Neural cell (in vitro differentiated cells): ENCODE measurements around the gene FXN. TPM values are rescaled to one million over a fixed set of nuclear protein-coding genes. Genes with fewer than 3 reads are reported as not detected.

Source experiments
- H2AFZ ChIP-seq: fragments of 200-600, 300-800 bp; sonication (generic), shearing (Covaris generic); 2 replicates; pipeline ENCODE4 v1.6.0; 2014; ENCODE audit warnings: low read depth, mild to moderate bottlenecking, antibody characterized with exemption, low read length, moderate library complexity
- H3F3A ChIP-seq: fragments of 200-600 bp; shearing (Covaris generic); 2 replicates; pipeline ENCODE4 v1.6.1; 2016; ENCODE audit warnings: mild to moderate bottlenecking, moderate library complexity, mixed read lengths, antibody characterized with exemption, low read length; ENCODE audit not compliant: insufficient read depth, poor library complexity, severe bottlenecking
- H3K27ac ChIP-seq: fragments of 200-600, 300-800 bp; sonication (generic), shearing (Covaris generic); 2 replicates; pipeline ENCODE4 v1.5.1; 2014; ENCODE audit warnings: mild to moderate bottlenecking, low read length, moderate library complexity
- H3K27me3 ChIP-seq: fragments of 300-800, 200-600 bp; sonication (generic), shearing (Covaris generic); 2 replicates; pipeline ENCODE4 v1.6.0; 2014; ENCODE audit warnings: mild to moderate bottlenecking, low read depth, low read length, moderate library complexity; ENCODE audit not compliant: insufficient read depth
- H3K36me3 ChIP-seq: fragments of 300-800, 200-600 bp; sonication (generic), shearing (Covaris generic); 2 replicates; pipeline ENCODE4 v1.5.1; 2014; ENCODE audit warnings: mild to moderate bottlenecking, antibody characterized with exemption, low read length, moderate library complexity; ENCODE audit not compliant: insufficient read depth
- H3K4me2 ChIP-seq: fragments of 300-800, 200-600 bp; sonication (generic), shearing (Covaris generic); 2 replicates; pipeline ENCODE4 v1.6.0; 2014; ENCODE audit warnings: mild to moderate bottlenecking, low read length
- H3K4me3 ChIP-seq: fragments of 300-800, 200-600 bp; sonication (generic), shearing (Covaris generic); 2 replicates; pipeline ENCODE4 v1.5.1; 2014; ENCODE audit warnings: mild to moderate bottlenecking, low read length, moderate library complexity
- H3K79me2 ChIP-seq: fragments of 200-600 bp; shearing (Covaris generic); replicated peaks from 2 replicates; pipeline ENCODE4 v1.6.0; 2014; ENCODE audit warnings: mild to moderate bottlenecking, low read length, moderate library complexity; ENCODE audit not compliant: insufficient read depth
- H3K9ac ChIP-seq: fragments of 300-800, 200-600 bp; sonication (generic), shearing (Covaris generic); 2 replicates; pipeline ENCODE4 v1.6.1; 2016; ENCODE audit warnings: mild to moderate bottlenecking, low read length, mixed read lengths
- H3K9me2 ChIP-seq: fragments of 200-600 bp; shearing (Covaris generic); 2 replicates; pipeline ENCODE4 v1.6.1; 2016; ENCODE audit warnings: mild to moderate bottlenecking, low read length, mixed read lengths; ENCODE audit not compliant: insufficient read depth
- H3K9me3 ChIP-seq: fragments of 200-600, 300-800 bp; sonication (generic), shearing (Covaris generic); 2 replicates; pipeline ENCODE4 v1.6.1; 2016; ENCODE audit warnings: mild to moderate bottlenecking, mixed run types, low read length, moderate library complexity, mixed read lengths
- H4K20me1 ChIP-seq: fragments of 200-600 bp; shearing (Covaris generic); 2 replicates; pipeline ENCODE4 v1.6.1; 2016; ENCODE audit warnings: mild to moderate bottlenecking, mixed run types; ENCODE audit not compliant: insufficient read depth
- EP300 ChIP-seq: fragments of 450-650 bp; conservative IDR thresholded peaks from 2 replicates; pipeline ENCODE4 v1.6.1; 2014; ENCODE audit warnings: antibody characterized with exemption, mild to moderate bottlenecking, moderate library complexity; ENCODE audit not compliant: poor library complexity, severe bottlenecking
- EZH2 ChIP-seq: fragments of 200-600, 300-800 bp; shearing (Covaris generic), sonication (generic); IDR thresholded peaks from 2 replicates; pipeline ENCODE4 v1.6.1; 2014; ENCODE audit warnings: antibody characterized with exemption, low read length, borderline replicate concordance, mild to moderate bottlenecking; ENCODE audit not compliant: insufficient read depth, poor library complexity, severe bottlenecking
- MXI1 ChIP-seq: fragments of 450-650 bp; conservative IDR thresholded peaks from 2 replicates; pipeline ENCODE4 v1.6.1; 2014; ENCODE audit warnings: antibody characterized with exemption, mild to moderate bottlenecking; ENCODE audit not compliant: poor library complexity, severe bottlenecking
- POLR2AphosphoS5 ChIP-seq: IDR thresholded peaks from 2 replicates; pipeline ENCODE4 v1.6.1; 2012
- REST ChIP-seq: IDR thresholded peaks from 2 replicates; pipeline ENCODE4 v1.6.1; 2012; ENCODE audit warnings: borderline replicate concordance
- SMC3 ChIP-seq: fragments of 450-650 bp; conservative IDR thresholded peaks from 2 replicates; pipeline ENCODE4 v1.6.1; 2014; ENCODE audit warnings: antibody characterized with exemption, mild to moderate bottlenecking, moderate library complexity; ENCODE audit not compliant: poor library complexity
- TAF1 ChIP-seq: IDR thresholded peaks from 2 replicates; pipeline ENCODE4 v1.6.1; 2012; ENCODE audit warnings: low read depth
- polyA plus RNA-seq: library from polyadenylated mRNA; depleted of rRNA; stranded (reverse); fragments of >200 nt; gene quantifications from 2 replicates; pipeline ENCODE4 v1.2.3, GENCODE V29; 2014
- TF ChIP-seq, protein P1 (sequence below): fragments of 450-650 bp; IDR thresholded peaks from 2 replicates; pipeline ENCODE4 v1.5.1; 2014; ENCODE audit warnings: antibody characterized with exemption, mild to moderate bottlenecking, moderate library complexity; ENCODE audit not compliant: poor library complexity, severe bottlenecking

Gene FXN
- polyA plus RNA-seq, 1 donor from 2014 or later = 3.5 TPM

DNA sequence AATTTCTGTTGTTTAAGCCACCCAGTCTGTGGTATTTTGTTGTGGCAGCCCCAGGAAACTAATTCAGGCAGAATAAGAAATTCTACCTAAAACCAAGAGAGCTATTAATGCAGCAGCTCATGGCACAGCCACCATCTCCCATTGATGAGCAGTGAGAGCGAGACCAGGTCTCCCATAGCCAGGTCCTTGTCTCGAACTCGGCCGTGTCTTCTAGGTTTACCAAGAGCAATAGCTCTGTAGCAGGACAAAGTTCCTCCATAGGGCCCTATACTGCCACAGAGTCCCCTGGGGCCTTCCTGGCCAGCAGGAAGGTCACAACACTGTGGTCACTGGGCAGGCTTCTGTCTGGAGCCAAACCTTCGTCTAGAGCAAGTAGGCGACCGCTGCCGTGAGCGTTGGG is 104.0 kb downstream of the FXN start:
- no peaks in the 10 kb centered on the region for H3F3A ChIP-seq
- H3K79me2 ChIP-seq = no peaks in the 10 kb centered on the region
- no peak overlapping the region for H3K9ac ChIP-seq
- TF ChIP-seq, protein P1, sequence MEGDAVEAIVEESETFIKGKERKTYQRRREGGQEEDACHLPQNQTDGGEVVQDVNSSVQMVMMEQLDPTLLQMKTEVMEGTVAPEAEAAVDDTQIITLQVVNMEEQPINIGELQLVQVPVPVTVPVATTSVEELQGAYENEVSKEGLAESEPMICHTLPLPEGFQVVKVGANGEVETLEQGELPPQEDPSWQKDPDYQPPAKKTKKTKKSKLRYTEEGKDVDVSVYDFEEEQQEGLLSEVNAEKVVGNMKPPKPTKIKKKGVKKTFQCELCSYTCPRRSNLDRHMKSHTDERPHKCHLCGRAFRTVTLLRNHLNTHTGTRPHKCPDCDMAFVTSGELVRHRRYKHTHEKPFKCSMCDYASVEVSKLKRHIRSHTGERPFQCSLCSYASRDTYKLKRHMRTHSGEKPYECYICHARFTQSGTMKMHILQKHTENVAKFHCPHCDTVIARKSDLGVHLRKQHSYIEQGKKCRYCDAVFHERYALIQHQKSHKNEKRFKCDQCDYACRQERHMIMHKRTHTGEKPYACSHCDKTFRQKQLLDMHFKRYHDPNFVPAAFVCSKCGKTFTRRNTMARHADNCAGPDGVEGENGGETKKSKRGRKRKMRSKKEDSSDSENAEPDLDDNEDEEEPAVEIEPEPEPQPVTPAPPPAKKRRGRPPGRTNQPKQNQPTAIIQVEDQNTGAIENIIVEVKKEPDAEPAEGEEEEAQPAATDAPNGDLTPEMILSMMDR = no peak
- no peak for TF ChIP-seq EP300
- no peak for TF ChIP-seq TAF1
- no peak for TF ChIP-seq MXI1
- no peak for TF ChIP-seq SMC3
- TF ChIP-seq POLR2AphosphoS5 = no peak
- no peak for TF ChIP-seq EZH2
- no peak for TF ChIP-seq REST
- H3K4me2 ChIP-seq = no peak overlapping the region
- no peaks in the 10 kb centered on the region for H3K36me3 ChIP-seq
- H3K27me3 ChIP-seq = no peaks in the 10 kb centered on the region
- H3K9me2 ChIP-seq = no peaks in the 10 kb centered on the region
- no peak overlapping the region for H3K4me3 ChIP-seq
- no peak overlapping the region for H2AFZ ChIP-seq
- H3K27ac ChIP-seq = no peak overlapping the region
- no peaks in the 10 kb centered on the region for H3K9me3 ChIP-seq
- H4K20me1 ChIP-seq = no peaks in the 10 kb centered on the region

GRCh38 chr9:69140123-69140735 is 104.7 kb downstream of the FXN start:
- Histone ChIP-seq H3F3A (no peaks in the 10 kb centered on the region), H3K9me2 (no peaks in the 10 kb centered on the region), H3K79me2 (no peaks in the 10 kb centered on the region), H4K20me1 (no peaks in the 10 kb centered on the region), H2AFZ (no peak overlapping the region), H3K9me3 (no peaks in the 10 kb centered on the region), H3K36me3 (no peaks in the 10 kb centered on the region), H3K9ac (no peak overlapping the region), H3K27me3 (no peaks in the 10 kb centered on the region), H3K4me3 (no peak overlapping the region), H3K27ac (no peak overlapping the region), H3K4me2 (no peak overlapping the region)
- no peak for TF ChIP-seq SMC3

DNA sequence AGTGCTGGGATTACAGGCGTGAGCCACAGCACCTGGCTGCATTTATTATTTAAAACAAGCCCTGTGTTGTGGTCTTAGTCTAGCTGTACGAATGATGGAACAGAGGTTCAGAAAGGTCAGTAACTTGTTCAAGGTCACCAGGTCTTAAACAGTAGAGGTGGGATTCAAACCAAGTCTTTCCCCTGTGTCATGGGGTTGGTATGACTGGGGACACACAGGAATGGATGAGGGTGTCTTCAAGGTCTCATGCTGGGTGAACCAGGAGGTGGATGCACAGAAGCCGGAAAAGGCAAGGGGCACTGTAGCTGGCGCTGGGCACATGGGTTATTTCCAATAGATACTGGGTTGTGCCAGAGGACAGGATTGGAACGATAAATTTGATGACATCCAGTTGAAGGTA is 106.3 kb downstream of the FXN start:
- Histone ChIP-seq H4K20me1 (no peaks in the 10 kb centered on the region), H3K9ac (no peak overlapping the region), H3K36me3 (no peaks in the 10 kb centered on the region), H2AFZ (no peak overlapping the region), H3K9me3 (no peaks in the 10 kb centered on the region), H3F3A (no peaks in the 10 kb centered on the region), H3K9me2 (no peaks in the 10 kb centered on the region), H3K4me3 (no peak overlapping the region), H3K79me2 (no peaks in the 10 kb centered on the region), H3K27ac (no peak overlapping the region), H3K27me3 (no peaks in the 10 kb centered on the region), H3K4me2 (no peak overlapping the region)
- TF ChIP-seq MXI1 = no peak
